ENCODE data around the gene VEGFC.

Gene VEGFC

GRCh38 chr4:176708771-176709311 is 83.9 kb downstream of the VEGFC start:
- FAIRE-seq (no peak), DNase-seq (ENCODE audit: low spot score) (no peak)

- no peak for FAIRE-seq
- DNase-seq (ENCODE audit: low spot score): no peak
Observed at GRCh38 chr4:176690716-176691115, 102.0 kb downstream of the VEGFC start.

- FAIRE-seq: no peak
- no peak for DNase-seq (ENCODE audit: low spot score)
Observed at GRCh38 chr4:176680668-176681180, 112.0 kb downstream of the VEGFC start.

- no peak for DNase-seq (ENCODE audit: low spot score)
- no peak for FAIRE-seq
Observed at GRCh38 chr4:176676901-176677300, 115.8 kb downstream of the VEGFC start.

GRCh38 chr4:176675810-176676209 is 116.9 kb downstream of the VEGFC start:
- no peak for FAIRE-seq
- no peak for DNase-seq (ENCODE audit: low spot score)

GRCh38 chr4:176671532-176671931 is 121.2 kb downstream of the VEGFC start:
- FAIRE-seq (no peak), DNase-seq (ENCODE audit: low spot score) (no peak)

GRCh38 chr4:176668324-176668723 is 124.4 kb downstream of the VEGFC start:
- DNase-seq (ENCODE audit: low spot score): no peak
- no peak for FAIRE-seq

GRCh38 chr4:176664964-176665363 is 127.8 kb downstream of the VEGFC start:
- no peak for DNase-seq (ENCODE audit: low spot score)
- no peak for FAIRE-seq

GRCh38 chr4:176660561-176660960 is 132.2 kb downstream of the VEGFC start:
- no peak for FAIRE-seq
- DNase-seq (ENCODE audit: low spot score): no peak

GRCh38 chr4:176656108-176656507 is 136.6 kb downstream of the VEGFC start:
- DNase-seq (ENCODE audit: low spot score): no peak
- no peak for FAIRE-seq

GRCh38 chr4:176654565-176655216 is 138.0 kb downstream of the VEGFC start:
- no peak for FAIRE-seq
- DNase-seq (ENCODE audit: low spot score): no peak

- no peak for FAIRE-seq
- DNase-seq (ENCODE audit: low spot score): no peak
Observed at GRCh38 chr4:176653401-176654220, 139.1 kb downstream of the VEGFC start.

- no peak for FAIRE-seq
Observed at GRCh38 chr4:176646311-176646710, 146.4 kb downstream of the VEGFC start.

GRCh38 chr4:176645246-176645960 is 147.3 kb downstream of the VEGFC start:
- DNase-seq (ENCODE audit: low spot score): no peak
- FAIRE-seq: no peak

More at GRCh38 chr4:176646311-176646710, 146.4 kb downstream of the VEGFC start:
- DNase-seq (ENCODE audit: low spot score): no peak

GRCh38 chr4:176642472-176642871 is 150.2 kb downstream of the VEGFC start:
- DNase-seq (ENCODE audit: low spot score) (no peak), FAIRE-seq (no peak)

GRCh38 chr4:176641237-176641636 is 151.5 kb downstream of the VEGFC start:
- FAIRE-seq: no peak

GRCh38 chr4:176638992-176639391 is 153.7 kb downstream of the VEGFC start:
- DNase-seq (ENCODE audit: low spot score): no peak
- FAIRE-seq: no peak

More at GRCh38 chr4:176641237-176641636, 151.5 kb downstream of the VEGFC start:
- DNase-seq (ENCODE audit: low spot score): no peak

GRCh38 chr4:176636292-176636691 is 156.4 kb downstream of the VEGFC start:
- FAIRE-seq: no peak

GRCh38 chr4:176635372-176636261 is 157.1 kb downstream of the VEGFC start:
- DNase-seq (ENCODE audit: low spot score) (peak; percentile 50), FAIRE-seq (no peak)

More at GRCh38 chr4:176636292-176636691, 156.4 kb downstream of the VEGFC start:
- DNase-seq (ENCODE audit: low spot score): no peak
